Activated T-cell treated with anti-CD3 and anti-CD28 coated beads for 1 hour (primary cell): Measurements from ENCODE around the gene ASPN.
"Not testable (repeated sequence)": the region's sequence is repeated elsewhere in the genome, so short reads cannot be mapped to it uniquely, and the experiment has no call there.

Experiments used
- DNase-seq: peaks from one replicate; pipeline ENCODE4 v3.0.0-alpha.2; 2020; ENCODE audit warnings: low read depth

Gene ASPN

GRCh38 chr9:92411157-92411556 is 71.1 kb downstream of the ASPN start:
- not testable (repeated sequence) for DNase-seq

GRCh38 chr9:92408747-92409478 is 73.4 kb downstream of the ASPN start:
- no peak for DNase-seq

GRCh38 chr9:92407818-92408217 is 74.5 kb downstream of the ASPN start:
- no peak for DNase-seq

- peak; percentile 8 for DNase-seq
These were observed 75.8 kb downstream of the ASPN start for GRCh38 chr9:92406477-92406876.
